MM.1S (cell line): ENCODE data around the gene KRTAP9-7.

Experiments
- DNase-seq: peaks from one replicate; pipeline ENCODE4 v3.0.0-alpha.2; 2015
- H2AFZ ChIP-seq: fragments of 300-600 bp; sonication (generic); 2 replicates; pipeline ENCODE4 v1.6.0; 2016; ENCODE audit warnings: antibody characterized with exemption, low read length
- H3F3A ChIP-seq: fragments of 300-600 bp; sonication (generic); 2 replicates; pipeline ENCODE4 v1.6.1; 2016; ENCODE audit warnings: mild to moderate bottlenecking, antibody characterized with exemption, low read length, moderate library complexity, mixed read lengths; ENCODE audit not compliant: insufficient read depth
- H3K27ac ChIP-seq: fragments of 300-600 bp; sonication (generic); 2 replicates; pipeline ENCODE4 v1.5.1; 2016; ENCODE audit warnings: mild to moderate bottlenecking, low read length
- H3K27me3 ChIP-seq: fragments of 300-600 bp; sonication (generic); replicated peaks from 2 replicates; pipeline ENCODE4 v1.6.0; 2016; ENCODE audit warnings: low read length; ENCODE audit not compliant: insufficient read depth
- H3K36me3 ChIP-seq: fragments of 300-600 bp; sonication (generic); replicated peaks from 2 replicates; pipeline ENCODE4 v1.6.1; 2016; ENCODE audit warnings: mild to moderate bottlenecking, low read length, mixed read lengths; ENCODE audit not compliant: insufficient read depth
- H3K4me1 ChIP-seq: fragments of 300-600 bp; sonication (generic); 2 replicates; pipeline ENCODE4 v1.6.1; 2016; ENCODE audit warnings: low read length, mixed read lengths
- H3K4me2 ChIP-seq: fragments of 300-600 bp; sonication (generic); 2 replicates; pipeline ENCODE4 v1.6.0; 2016; ENCODE audit warnings: low read depth, low read length
- H3K4me3 ChIP-seq: fragments of 300-600 bp; sonication (generic); 2 replicates; pipeline ENCODE4 v1.5.1; 2016; ENCODE audit warnings: low read length, mixed read lengths
- H3K79me2 ChIP-seq: fragments of 300-600 bp; sonication (generic); 2 replicates; pipeline ENCODE4 v1.6.1; 2016; ENCODE audit warnings: mixed run types, low read length, mixed read lengths
- H3K9ac ChIP-seq: fragments of 300-600 bp; sonication (generic); 2 replicates; pipeline ENCODE4 v1.6.1; 2016; ENCODE audit warnings: low read length, mixed read lengths
- H3K9me2 ChIP-seq: fragments of 300-600 bp; sonication (generic); replicated peaks from 2 replicates; pipeline ENCODE4 v1.6.1; 2016; ENCODE audit warnings: mild to moderate bottlenecking, low read length, mixed read lengths; ENCODE audit not compliant: insufficient read depth
- H3K9me3 ChIP-seq: fragments of 300-600 bp; sonication (generic); replicated peaks from 2 replicates; pipeline ENCODE4 v1.6.1; 2016; ENCODE audit warnings: mild to moderate bottlenecking, low read length, mixed read lengths; ENCODE audit not compliant: insufficient read depth
- H4K20me1 ChIP-seq: fragments of 300-600 bp; sonication (generic); 2 replicates; pipeline ENCODE4 v1.6.1; 2016; ENCODE audit warnings: mild to moderate bottlenecking, low read length, moderate library complexity, mixed read lengths; ENCODE audit not compliant: insufficient read depth
- CTCF ChIP-seq: fragments of 300-600 bp; sonication (generic); IDR thresholded peaks from 2 replicates; pipeline ENCODE4 v1.5.1; 2016; ENCODE audit warnings: antibody characterized with exemption, low read length, mixed read lengths
- EZH2 ChIP-seq: fragments of 300-600 bp; sonication (generic); optimal IDR thresholded peaks from 2 replicates; pipeline ENCODE3; 2017; ENCODE audit warnings: low read depth, mild to moderate bottlenecking, antibody characterized with exemption, low read length, mixed read lengths
- EZH2phosphoT487 ChIP-seq: fragments of 300-600 bp; sonication (generic); IDR thresholded peaks from 2 replicates; pipeline ENCODE4 v1.6.1; 2018; ENCODE audit warnings: antibody characterized with exemption, low read length

KRTAP9-7 gene

GRCh38 chr17:41284546-41284945 lies 9.0 kb downstream of the KRTAP9-7 start:
- DNase-seq: no peak
- Histone ChIP-seq H3K4me2 (no peak overlapping the region), H2AFZ (no peak overlapping the region), H3K9me2 (no peaks in the 10 kb centered on the region), H4K20me1 (no peaks in the 10 kb centered on the region), H3K4me3 (no peak overlapping the region), H3K27ac (no peak overlapping the region), H3K9ac (no peak overlapping the region), H3F3A (no peaks in the 10 kb centered on the region), H3K9me3 (no peaks in the 10 kb centered on the region), H3K79me2 (no peaks in the 10 kb centered on the region), H3K4me1 (no peaks in the 10 kb centered on the region), H3K27me3 (no peaks in the 10 kb centered on the region), H3K36me3 (no peaks in the 10 kb centered on the region)
- TF ChIP-seq EZH2: no peak

GRCh38 chr17:41287050-41287449 lies 11.6 kb downstream of the KRTAP9-7 start:
- no peak for DNase-seq
- no peaks in the 10 kb centered on the region for H3K79me2 ChIP-seq
- no peak overlapping the region for H3K4me2 ChIP-seq
- no peaks in the 10 kb centered on the region for H3K36me3 ChIP-seq
- TF ChIP-seq CTCF: no peak
- no peak overlapping the region for H2AFZ ChIP-seq
- no peaks in the 10 kb centered on the region for H4K20me1 ChIP-seq
- H3K9ac ChIP-seq: no peak overlapping the region
- H3F3A ChIP-seq: no peaks in the 10 kb centered on the region
- no peaks in the 10 kb centered on the region for H3K9me2 ChIP-seq
- H3K4me3 ChIP-seq: no peak overlapping the region
- no peak overlapping the region for H3K27ac ChIP-seq
- no peaks in the 10 kb centered on the region for H3K27me3 ChIP-seq
- no peaks in the 10 kb centered on the region for H3K4me1 ChIP-seq
- no peaks in the 10 kb centered on the region for H3K9me3 ChIP-seq

GRCh38 chr17:41294016-41294415 lies 18.5 kb downstream of the KRTAP9-7 start:
- DNase-seq: no peak
- Histone ChIP-seq H3K36me3 (no peaks in the 10 kb centered on the region), H3K27me3 (no peaks in the 10 kb centered on the region), H4K20me1 (no peaks in the 10 kb centered on the region), H3K9ac (no peak overlapping the region), H3K27ac (no peak overlapping the region), H3K9me3 (no peaks in the 10 kb centered on the region), H3K9me2 (no peaks in the 10 kb centered on the region), H3K79me2 (no peaks in the 10 kb centered on the region), H3K4me3 (no peak overlapping the region), H2AFZ (no peak overlapping the region), H3K4me2 (no peak overlapping the region), H3F3A (no peaks in the 10 kb centered on the region), H3K4me1 (no peaks in the 10 kb centered on the region)
- TF ChIP-seq EZH2: no peak
- TF ChIP-seq CTCF: no peak
- no peak for TF ChIP-seq EZH2phosphoT487

- Histone ChIP-seq H3K27ac (no peak overlapping the region), H3K9ac (no peak overlapping the region), H3K4me2 (no peak overlapping the region), H3F3A (no peaks in the 10 kb centered on the region), H3K36me3 (no peaks in the 10 kb centered on the region), H3K4me1 (peaks cover 6% of the 10 kb centered on the region; the same call in 1 of the 2 replicates), H3K9me3 (no peaks in the 10 kb centered on the region), H3K4me3 (no peak overlapping the region), H2AFZ (no peak overlapping the region), H3K27me3 (no peaks in the 10 kb centered on the region), H3K9me2 (no peaks in the 10 kb centered on the region), H3K79me2 (no peaks in the 10 kb centered on the region), H4K20me1 (no peaks in the 10 kb centered on the region)
- DNase-seq: no peak
- no peak for TF ChIP-seq EZH2
- TF ChIP-seq EZH2phosphoT487: no peak
- no peak for TF ChIP-seq CTCF
Observed at GRCh38 chr17:41296846-41297245, 21.3 kb downstream of the KRTAP9-7 start.
